Measurements from ENCODE around the gene PLCD1.
"Not testable (repeated sequence)": the region's sequence is repeated elsewhere in the genome, so short reads cannot be mapped to it uniquely, and the experiment has no call there.

Gene PLCD1

GRCh38 chr3:38054499-38055001, 25.1 kb upstream of the PLCD1 start:
- no peak for TF ChIP-seq CTCF (IDR thresholded peaks at IDR 0.05; ENCODE audit: insufficient read depth, low read depth, low read length, missing control alignments)
- no peak overlapping the region for H3K4me3 ChIP-seq (ENCODE audit: low read depth, low read length)
- no peak for DNase-seq (ENCODE audit: low read depth)

- H3K4me3 ChIP-seq (ENCODE audit: low read depth, low read length); DNase-seq (ENCODE audit: low read depth): not testable (repeated sequence)
Observed at GRCh38 chr3:38053813-38054498, 24.5 kb upstream of the PLCD1 start.

- H3K4me3 ChIP-seq (ENCODE audit: low read depth, low read length); DNase-seq (ENCODE audit: low read depth): not testable (repeated sequence)
Observed at GRCh38 chr3:38053286-38053685, 23.8 kb upstream of the PLCD1 start.

- no peak for DNase-seq (ENCODE audit: low read depth)
- no peak overlapping the region for H3K4me3 ChIP-seq (ENCODE audit: low read depth, low read length)
- TF ChIP-seq CTCF (IDR thresholded peaks at IDR 0.05; ENCODE audit: insufficient read depth, low read depth, low read length, missing control alignments), result no peak
Observed at GRCh38 chr3:38051131-38051530, 21.7 kb upstream of the PLCD1 start.

GRCh38 chr3:38049358-38050126, 20.1 kb upstream of the PLCD1 start:
- TF ChIP-seq CTCF (IDR thresholded peaks at IDR 0.05; ENCODE audit: insufficient read depth, low read depth, low read length, missing control alignments), result no peak
- no peak overlapping the region for H3K4me3 ChIP-seq (ENCODE audit: low read depth, low read length)
- no peak for DNase-seq (ENCODE audit: low read depth)

- no peak for TF ChIP-seq CTCF (IDR thresholded peaks at IDR 0.05; ENCODE audit: insufficient read depth, low read depth, low read length, missing control alignments)
- H3K4me3 ChIP-seq (ENCODE audit: low read depth, low read length), result no peak overlapping the region
- no peak for DNase-seq (ENCODE audit: low read depth)
Observed at GRCh38 chr3:38047896-38048295, 18.5 kb upstream of the PLCD1 start.

GRCh38 chr3:38046821-38047220, 17.4 kb upstream of the PLCD1 start:
- TF ChIP-seq CTCF (IDR thresholded peaks at IDR 0.05; ENCODE audit: insufficient read depth, low read depth, low read length, missing control alignments), result no peak
- no peak for DNase-seq (ENCODE audit: low read depth)
- H3K4me3 ChIP-seq (ENCODE audit: low read depth, low read length), result no peak overlapping the region

GRCh38 chr3:38046027-38046426, 16.6 kb upstream of the PLCD1 start:
- no peak for DNase-seq (ENCODE audit: low read depth)
- TF ChIP-seq CTCF (IDR thresholded peaks at IDR 0.05; ENCODE audit: insufficient read depth, low read depth, low read length, missing control alignments), result no peak
- no peak overlapping the region for H3K4me3 ChIP-seq (ENCODE audit: low read depth, low read length)

All from GM12865 (cell line).